Hematopoietic multipotent progenitor cell (in vitro differentiated cells): ENCODE results near the gene GFPT1. TPM values are rescaled to one million over a fixed set of nuclear protein-coding genes. Genes with fewer than 3 reads are reported as not detected.
"Not testable (repeated sequence)": the region's sequence is repeated elsewhere in the genome, so short reads cannot be mapped to it uniquely, and the experiment has no call there.

Source experiments
- DNase-seq, 3 donors: peaks; one replicate each; pipeline ENCODE4 v3.0.0-alpha.2; 2011 to 2015; ENCODE audit warnings: low read depth in 2 of 3, low spot score in 2 of 3
- total RNA-seq: library from RNA; depleted of rRNA; stranded (reverse); fragments of >200 nt; gene quantifications from one replicate; pipeline ENCODE4 v1.2.3, GENCODE V29; 2012

The GFPT1 gene
- 4.6 TPM for total RNA-seq

DNA sequence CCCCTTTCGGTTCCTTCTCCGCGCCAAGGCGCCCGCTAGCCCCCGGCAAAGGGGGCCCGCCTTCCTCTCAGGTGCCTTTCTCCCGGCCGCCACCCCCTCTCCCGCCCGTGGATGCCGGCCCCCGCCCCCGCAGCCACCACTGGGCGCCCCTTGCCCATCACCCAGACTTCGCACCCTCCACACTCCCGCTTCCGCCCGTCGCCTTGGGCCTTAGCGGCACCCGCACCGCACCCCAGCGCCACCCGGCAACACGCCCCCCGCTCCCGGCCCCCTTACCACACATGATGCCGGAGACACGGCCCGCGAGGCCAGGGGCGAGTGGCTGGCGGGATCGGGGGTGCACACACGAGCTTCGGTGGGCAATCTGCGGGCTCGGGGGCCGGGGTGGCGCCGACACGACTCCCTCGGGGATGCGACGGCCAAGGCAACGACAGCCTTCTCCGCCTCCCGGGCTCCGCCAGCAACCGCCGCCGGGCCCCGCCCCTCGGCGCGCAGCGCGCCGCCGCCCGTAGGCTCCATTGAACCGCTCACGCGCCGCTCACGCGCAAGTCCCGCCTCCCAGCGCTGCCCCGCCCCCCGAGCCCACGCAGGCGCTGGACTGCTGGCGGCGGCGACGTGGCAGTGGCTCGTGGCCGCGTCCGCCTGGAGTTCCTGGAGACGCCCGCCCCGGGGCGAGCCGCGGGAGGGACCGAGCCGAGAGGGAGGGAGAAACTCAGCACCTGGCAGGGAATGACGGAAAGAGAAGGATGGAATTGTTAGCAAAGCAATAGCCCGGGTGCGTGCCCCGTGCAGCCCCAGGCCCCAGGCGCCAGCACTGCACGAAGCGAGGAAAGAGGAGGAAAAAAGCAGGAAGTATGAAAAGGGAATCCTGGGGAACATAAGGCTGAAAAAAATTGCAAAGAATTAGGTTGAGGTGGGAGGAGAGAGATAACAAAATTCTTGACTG, at the start of gene GFPT1:
Gene GFPT1 (minus strand): TSS at position 439 of the 946 bp plus-strand sequence. CDS start 156 bp downstream, at position 283.
- peak; percentile 86 to 93 (median 91) for DNase-seq

DNA sequence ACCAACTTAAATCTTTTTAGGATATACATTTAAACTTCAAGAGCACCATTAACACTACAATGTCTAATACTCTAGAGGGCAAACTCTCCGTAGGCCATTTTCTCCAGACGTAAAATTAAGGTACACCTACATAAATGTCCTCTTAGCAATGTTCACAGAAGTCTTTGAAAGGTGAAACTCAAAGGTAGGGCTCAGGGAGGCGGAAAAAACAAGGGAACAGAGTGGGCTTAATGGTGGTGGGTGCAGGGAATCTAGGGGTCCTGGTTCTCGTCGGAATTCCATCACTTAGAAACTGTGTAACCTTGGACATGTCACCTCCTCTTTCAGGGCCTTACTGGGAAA, 49.5 kb upstream of the GFPT1 start:
- peak in 2 of 3 donors; percentile 19 to 31 for DNase-seq

- no peak for DNase-seq
Observed at GRCh38 chr2:69434753-69435152, 47.7 kb upstream of the GFPT1 start.

GRCh38 chr2:69429491-69430183, 42.6 kb upstream of the GFPT1 start:
- no peak for DNase-seq

GRCh38 chr2:69428981-69429380, 42.0 kb upstream of the GFPT1 start:
- no peak for DNase-seq

DNA sequence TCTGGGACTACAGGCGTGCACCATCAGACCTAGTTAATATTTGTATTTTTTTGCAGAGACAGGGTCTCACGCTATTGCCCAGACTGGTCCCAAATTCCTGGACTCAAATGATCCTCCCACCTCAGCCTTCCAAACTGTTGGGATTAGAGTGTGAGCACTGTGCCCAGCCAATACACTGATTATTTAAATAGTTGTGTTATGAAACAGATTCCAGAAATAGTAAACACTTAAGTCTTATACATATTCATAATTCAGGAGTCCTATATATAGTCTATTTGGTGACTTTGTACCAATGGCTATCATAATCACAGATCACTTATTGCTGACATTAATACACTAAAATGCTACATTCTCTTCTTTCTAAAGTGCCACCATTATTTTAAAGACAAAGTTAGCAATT, 37.4 kb upstream of the GFPT1 start:
- DNase-seq: no peak

DNA sequence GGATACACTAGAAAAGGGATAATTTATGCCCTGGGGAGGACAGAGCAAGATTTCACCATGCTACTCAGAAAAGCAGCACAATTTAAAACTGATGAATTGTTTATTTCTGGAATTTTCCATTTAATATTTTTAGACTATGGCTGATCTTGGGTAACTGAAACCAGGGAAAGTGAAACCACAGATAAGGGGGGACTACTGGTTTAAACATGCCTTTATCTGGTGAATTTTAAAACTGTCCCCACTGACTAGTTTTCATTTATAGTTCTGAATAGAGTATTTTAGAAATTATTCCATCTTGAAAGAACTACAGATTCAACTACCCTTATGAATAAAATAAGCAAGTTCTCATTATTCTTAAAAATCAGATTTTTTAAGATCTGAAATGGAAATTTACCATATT, 35.2 kb upstream of the GFPT1 start:
- no peak for DNase-seq

DNA sequence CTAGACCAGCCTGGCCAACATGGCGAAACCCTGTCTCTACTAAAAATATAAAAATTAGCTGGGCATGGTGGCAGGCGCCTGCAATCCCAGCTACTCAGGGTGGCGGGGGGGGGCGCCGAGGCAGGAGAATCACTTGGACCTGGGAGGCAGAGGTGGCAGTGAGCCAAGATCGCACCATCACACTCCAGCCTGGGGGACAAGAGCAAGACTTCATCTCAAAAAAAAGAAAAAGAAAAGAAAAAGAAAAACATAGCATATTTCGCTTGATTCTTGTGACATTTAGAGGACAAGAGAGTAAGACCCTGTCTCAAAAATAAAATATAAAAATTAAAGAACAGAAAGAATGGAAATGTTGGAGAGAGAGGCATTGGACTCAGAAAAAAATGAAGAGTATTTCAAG, 32.1 kb upstream of the GFPT1 start:
- not testable (repeated sequence) for DNase-seq

DNA sequence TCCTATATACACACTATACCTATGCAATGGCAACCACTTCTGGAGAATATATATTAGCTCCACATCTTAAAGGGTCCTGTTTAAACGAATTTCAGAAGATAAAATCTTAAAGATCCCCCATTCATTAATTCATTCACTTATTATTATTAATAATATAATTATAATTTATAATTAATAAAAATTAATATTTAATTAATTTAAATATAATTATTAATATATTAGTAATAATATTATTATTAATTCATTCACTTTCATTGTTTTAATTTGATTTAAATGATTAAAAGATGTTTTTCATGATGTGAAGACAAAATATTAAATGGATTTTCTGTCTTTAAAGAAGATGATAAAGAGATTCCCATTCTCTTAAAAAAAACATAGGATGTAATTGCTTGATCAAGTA, 29.1 kb upstream of the GFPT1 start:
- DNase-seq: no peak

DNA sequence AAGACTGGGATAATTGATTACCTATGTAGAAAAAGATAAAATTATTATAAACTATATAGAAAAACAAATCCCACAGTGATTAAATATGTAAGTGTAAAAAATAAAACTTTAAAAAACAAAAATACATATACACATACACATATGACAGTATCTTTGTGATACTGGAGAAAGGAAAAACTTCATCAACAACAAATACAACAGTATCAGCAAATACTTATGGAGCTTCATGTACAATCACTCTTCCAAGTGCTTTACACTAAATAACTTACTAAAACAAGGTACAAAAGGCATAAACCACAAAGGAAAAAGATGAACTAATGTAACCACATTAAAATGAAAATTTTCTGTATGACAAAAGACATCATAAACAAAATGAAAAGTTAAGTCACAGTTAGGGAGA, 24.1 kb upstream of the GFPT1 start:
- DNase-seq: no peak

DNA sequence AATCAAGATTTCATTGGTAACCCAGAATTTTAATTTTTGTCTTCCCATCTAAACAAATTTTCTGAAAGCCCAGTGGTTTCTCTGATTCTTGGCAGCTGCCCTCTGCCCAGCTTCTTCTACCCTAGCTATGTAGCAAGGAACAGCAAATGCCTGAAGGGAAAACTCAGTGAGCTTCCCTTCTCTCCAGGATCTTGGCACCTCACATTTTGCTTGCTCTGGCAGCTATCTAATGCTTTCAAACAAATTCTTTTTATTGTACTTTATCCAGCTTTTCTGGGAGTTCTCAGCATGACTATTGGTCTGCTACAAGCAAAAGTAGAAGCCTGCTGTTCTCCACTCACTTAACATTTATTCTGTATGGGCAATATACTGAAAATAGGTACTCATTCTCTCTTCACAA, 18.3 kb upstream of the GFPT1 start:
- DNase-seq: no peak

DNA sequence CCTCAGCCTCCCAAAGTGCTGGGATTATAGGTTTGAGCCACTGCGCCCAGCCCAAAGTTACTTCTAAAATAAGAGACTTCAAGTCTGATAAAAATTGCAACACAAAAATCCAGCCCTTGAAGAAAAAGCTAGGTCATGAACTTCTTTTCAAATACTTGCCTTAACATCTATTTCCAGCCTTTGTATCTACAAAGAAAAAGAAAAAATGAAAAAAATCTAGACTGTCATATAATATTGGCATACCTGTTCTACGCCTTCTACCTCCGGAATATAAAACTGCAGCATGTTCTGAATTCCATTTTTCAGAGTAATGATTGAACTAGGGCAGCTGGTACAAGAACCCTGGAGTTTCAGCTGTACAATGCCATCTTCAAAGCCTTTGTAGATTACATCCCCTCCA, 13.1 kb upstream of the GFPT1 start:
- DNase-seq: no peak

- DNase-seq: no peak
Observed at GRCh38 chr2:69397234-69397633, 10.2 kb upstream of the GFPT1 start.

DNA sequence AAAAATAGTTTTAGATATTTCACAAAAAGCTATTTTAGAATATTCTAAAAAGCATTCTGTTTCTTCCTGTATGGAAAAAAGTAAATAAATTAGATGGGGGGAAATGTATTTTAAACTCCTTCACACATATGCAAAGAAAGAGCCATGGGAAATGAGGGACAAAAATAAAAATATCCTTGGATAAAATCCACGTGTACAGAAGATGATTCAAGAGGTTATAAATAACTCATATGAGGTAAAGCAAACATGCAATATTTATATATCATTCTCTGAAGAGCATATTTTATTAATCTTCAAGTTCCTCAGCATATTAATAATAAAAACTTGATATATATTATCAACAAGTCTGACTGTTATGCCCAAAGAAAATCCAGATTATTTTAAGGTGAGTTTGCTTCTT, 8.8 kb upstream of the GFPT1 start:
- DNase-seq: no peak

DNA sequence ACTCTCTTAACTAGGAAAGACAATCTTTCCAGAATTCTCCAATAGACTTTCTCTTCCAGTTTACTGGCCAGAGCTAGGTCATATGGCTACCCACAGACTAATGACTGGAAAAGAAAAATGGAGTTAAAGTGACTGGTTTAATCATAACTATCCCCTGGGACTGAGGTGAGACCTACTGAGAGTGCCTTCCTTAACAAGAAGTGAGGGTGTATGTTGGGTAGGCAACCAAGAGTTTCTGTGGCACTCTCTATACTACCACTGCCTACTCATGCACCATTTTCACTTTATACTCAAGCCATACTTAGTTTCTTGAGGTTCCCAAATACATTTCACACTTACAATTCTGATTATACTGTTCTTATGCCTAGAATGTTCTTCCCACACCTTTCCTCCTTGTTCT, 6.9 kb upstream of the GFPT1 start:
- no peak for DNase-seq

GRCh38 chr2:69390471-69390870, 3.4 kb upstream of the GFPT1 start:
- DNase-seq: no peak

- no peak for DNase-seq
Observed at GRCh38 chr2:69390001-69390400, 3.0 kb upstream of the GFPT1 start.

- no peak for DNase-seq
Observed at GRCh38 chr2:69389271-69389670, 2.2 kb upstream of the GFPT1 start.

DNA sequence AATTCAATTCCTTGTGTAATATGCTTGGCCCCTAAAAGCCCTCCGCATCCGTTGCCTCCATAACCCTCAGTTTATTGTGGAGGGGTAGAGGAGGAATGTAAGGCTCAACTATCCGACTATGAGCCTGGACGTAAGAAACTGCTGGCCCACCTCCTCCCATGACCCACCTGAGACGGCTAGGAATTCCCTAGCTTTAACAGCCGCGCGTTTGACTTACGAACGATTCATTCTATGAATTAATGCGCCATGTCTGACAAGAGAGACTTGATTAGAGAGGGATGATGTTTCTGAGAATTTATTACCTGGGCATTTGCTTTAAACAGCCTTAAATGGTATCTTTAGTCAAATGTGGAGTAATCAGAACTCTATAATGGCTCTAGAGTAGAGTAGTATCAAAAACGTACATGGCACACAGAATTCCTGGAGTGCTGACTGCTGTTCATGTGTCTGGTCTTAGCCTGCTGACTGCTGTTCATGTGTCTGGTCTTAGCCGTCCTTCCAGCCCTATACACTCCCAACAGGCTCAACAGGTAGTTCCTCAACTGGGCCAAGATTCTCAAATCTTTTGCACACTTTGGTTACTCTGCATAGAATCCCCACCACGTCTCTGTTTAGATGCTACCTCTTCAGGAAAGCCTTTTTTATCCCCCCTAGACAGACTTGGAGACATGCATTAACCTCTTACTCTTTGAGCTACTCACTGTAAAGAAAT, 899 bp upstream of the GFPT1 start:
- DNase-seq: no peak

GRCh38 chr2:69386360-69386759, 667 bp downstream of the GFPT1 start:
- DNase-seq: no peak

DNA sequence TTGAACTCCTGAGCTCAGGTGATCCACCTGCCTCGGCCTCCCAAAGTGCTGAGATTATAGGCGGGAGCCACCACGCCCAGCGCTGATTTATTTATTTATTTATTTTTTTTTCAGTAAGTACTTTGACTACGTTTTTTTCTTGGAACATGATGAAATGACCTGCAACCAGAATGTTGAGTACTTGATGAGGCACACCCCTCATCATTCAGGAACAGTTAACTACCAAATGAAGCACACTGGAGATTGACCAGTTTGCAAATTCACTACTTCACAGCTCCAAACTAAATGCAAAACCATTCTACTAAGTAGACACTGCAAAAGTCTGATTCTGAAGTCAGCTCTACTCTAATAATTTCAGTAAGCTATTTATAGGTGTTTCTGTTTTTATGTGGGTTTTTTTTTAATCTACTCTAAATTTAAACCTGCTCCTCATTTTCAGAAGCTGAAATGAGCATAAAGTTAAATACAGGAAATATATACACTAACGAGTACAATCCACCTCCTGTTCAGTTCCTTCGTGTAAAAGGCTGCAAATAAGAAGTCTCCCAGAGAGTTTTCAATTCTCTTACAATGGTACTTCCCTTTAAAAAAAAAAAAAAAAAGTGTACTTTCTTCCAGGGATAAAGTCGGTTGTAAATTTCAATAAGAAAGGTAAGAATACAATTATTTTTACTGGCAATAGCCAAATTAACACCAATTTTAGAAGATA, 1.4 kb downstream of the GFPT1 start:
- no peak for DNase-seq
